ENCODE measurements around the gene MACROD1.

- TF ChIP-seq CTCF (IDR thresholded peaks at IDR 0.05; ENCODE audit: insufficient read depth, low read depth, low read length), result no peak
- TF ChIP-seq EZH2 (IDR thresholded peaks at IDR 0.05; ENCODE audit: insufficient read depth, low read length), result no peak
Observed at GRCh38 chr11:63958008-63958407, 207.9 kb downstream of the MACROD1 start.

All from astrocyte (in vitro differentiated cells and primary cell).